Measurements from ENCODE around the gene RCCD1. TPM values are rescaled to one million over a fixed set of nuclear protein-coding genes. Genes with fewer than 3 reads are reported as not detected.

RCCD1 gene
- total RNA-seq, 1 experiment from 2014 or later: 26.1 TPM

- TSS peak; percentile 62 for BruUV-seq (replicated peaks)
- H3K27me3 Mint-ChIP-seq (ENCODE audit: insufficient read depth, unreplicated experiment): no peaks in the 10 kb centered on the region
- intact Hi-C loops (cut with micrococcal nuclease; ENCODE audit: unreplicated experiment): loop anchor here (2.0 to 5.0 kb wide), 2 partner anchors 21 to 37 kb away; partner anchors contain the start of genes PRC1 and UNC45A
- H3K4me3 Mint-ChIP-seq (ENCODE audit: unreplicated experiment): peak overlapping the region; percentile 76
- no peak for TF ChIP-seq CTCF (IDR thresholded peaks at IDR 0.05; ENCODE audit: insufficient read depth in 1 of 2, low read depth in 1 of 2, low read length in 1 of 2, severe bottlenecking in 1 of 2, unreplicated experiment in 1 of 2)
- peaks cover 9% of the 10 kb centered on the region for H3K4me1 Mint-ChIP-seq (ENCODE audit: low read depth, unreplicated experiment)
- no peak for DNase-seq
- no peaks in the 10 kb centered on the region for H3K27me3 ChIP-seq (replicated peaks; ENCODE audit: control insufficient read depth, insufficient read depth, low read length)
- H3K36me3 Mint-ChIP-seq (ENCODE audit: insufficient read depth, unreplicated experiment): peaks cover 53% of the 10 kb centered on the region
- CTCF ChIA-PET: interaction anchor here (0.6 to 2.5 kb wide), 4 partner anchors 24 to 316 kb away, joined by 3 to 12 read pairs (median 3); partner anchors contain the start of gene HDDC3
- peak overlapping the region; percentile 87 for H3K27ac Mint-ChIP-seq (ENCODE audit: unreplicated experiment)
- H3K4me1 ChIP-seq: peaks cover 4% of the 10 kb centered on the region
- POLR2A ChIA-PET: interaction anchor here (0.5 to 0.7 kb wide), 2 partner anchors 13 to 39 kb away, joined by 4 read pairs; partner anchors contain the start of gene PRC1
- H3K9me3 Mint-ChIP-seq (ENCODE audit: unreplicated experiment): no peaks in the 10 kb centered on the region
- peak overlapping the region; percentile 99 for H3K4me3 ChIP-seq (ENCODE audit: low read depth, low read length)
- H3K9me3 ChIP-seq: no peaks in the 10 kb centered on the region
- peaks cover 1% of the 10 kb centered on the region for H3K36me3 ChIP-seq (ENCODE audit: control insufficient read depth, insufficient read depth, low read length)
Observed at GRCh38 chr15:90955624-90956273, 1.1 kb downstream of the RCCD1 start.

- Histone ChIP-seq H3K27me3 (replicated peaks; ENCODE audit: control insufficient read depth, insufficient read depth, low read length) (no peaks in the 10 kb centered on the region), H3K36me3 (ENCODE audit: control insufficient read depth, insufficient read depth, low read length) (peaks cover 1% of the 10 kb centered on the region), H3K4me1 (peaks cover 4% of the 10 kb centered on the region), H3K4me3 (ENCODE audit: low read depth, low read length) (peak overlapping the region; percentile 99), H3K9me3 (no peaks in the 10 kb centered on the region)
- DNase-seq: no peak
- Mint-ChIP-seq H3K4me1 (ENCODE audit: low read depth, unreplicated experiment) (peaks cover 16% of the 10 kb centered on the region), H3K4me3 (ENCODE audit: unreplicated experiment) (peak overlapping the region; percentile 76), H3K27me3 (ENCODE audit: insufficient read depth, unreplicated experiment) (no peaks in the 10 kb centered on the region), H3K9me3 (ENCODE audit: unreplicated experiment) (no peaks in the 10 kb centered on the region), H3K36me3 (ENCODE audit: insufficient read depth, unreplicated experiment) (peaks cover 60% of the 10 kb centered on the region), H3K27ac (ENCODE audit: unreplicated experiment) (peak overlapping the region; percentile 87)
- no peak for TF ChIP-seq CTCF (IDR thresholded peaks at IDR 0.05; ENCODE audit: insufficient read depth in 1 of 2, low read depth in 1 of 2, low read length in 1 of 2, severe bottlenecking in 1 of 2, unreplicated experiment in 1 of 2)
- ChIA-PET POLR2A (interaction anchor here (0.5 to 0.7 kb wide), 2 partner anchors 12 to 38 kb away, joined by 4 read pairs; partner anchors contain the start of gene PRC1), CTCF (interaction anchor here (0.6 to 2.5 kb wide), 2 partner anchors 25 to 93 kb away, joined by 3 to 12 read pairs; partner anchors contain the start of gene HDDC3)
- intact Hi-C loops (cut with micrococcal nuclease; ENCODE audit: unreplicated experiment): loop anchor here (5.0 kb wide), 1 partner anchor 36 kb away; the partner anchor contains the start of gene PRC1
- BruUV-seq (replicated peaks): no TSS peak
Observed at GRCh38 chr15:90956274-90957030, 1.8 kb downstream of the RCCD1 start.

GRCh38 chr15:90957031-90957790, 2.5 kb downstream of the RCCD1 start:
- DNase-seq: no peak
- ChIA-PET POLR2A (no interaction called here), CTCF (no interaction called here)
- H3K27me3 Mint-ChIP-seq (ENCODE audit: insufficient read depth, unreplicated experiment): no peaks in the 10 kb centered on the region
- BruUV-seq (replicated peaks): no TSS peak
- H3K27ac Mint-ChIP-seq (ENCODE audit: unreplicated experiment): no peak overlapping the region
- peaks cover 58% of the 10 kb centered on the region for H3K36me3 Mint-ChIP-seq (ENCODE audit: insufficient read depth, unreplicated experiment)
- peak overlapping the region; percentile 62 for H3K4me3 Mint-ChIP-seq (ENCODE audit: unreplicated experiment)
- H3K9me3 Mint-ChIP-seq (ENCODE audit: unreplicated experiment): no peaks in the 10 kb centered on the region
- H3K4me1 Mint-ChIP-seq (ENCODE audit: low read depth, unreplicated experiment): peaks cover 16% of the 10 kb centered on the region
- H3K4me1 ChIP-seq: peaks cover 4% of the 10 kb centered on the region
- peaks cover 1% of the 10 kb centered on the region for H3K36me3 ChIP-seq (ENCODE audit: control insufficient read depth, insufficient read depth, low read length)
- H3K27me3 ChIP-seq (replicated peaks; ENCODE audit: control insufficient read depth, insufficient read depth, low read length): no peaks in the 10 kb centered on the region
- no peak for TF ChIP-seq CTCF (IDR thresholded peaks at IDR 0.05; ENCODE audit: insufficient read depth in 1 of 2, low read depth in 1 of 2, low read length in 1 of 2, severe bottlenecking in 1 of 2, unreplicated experiment in 1 of 2)
- H3K4me3 ChIP-seq (ENCODE audit: low read depth, low read length): no peak overlapping the region
- no peaks in the 10 kb centered on the region for H3K9me3 ChIP-seq
- intact Hi-C loops (cut with micrococcal nuclease; ENCODE audit: unreplicated experiment): loop anchor here (5.0 kb wide), 1 partner anchor 35 kb away; the partner anchor contains the start of gene PRC1

All from Caco-2 (cell line).